Measurements from ENCODE around the gene IMPA2. TPM values are rescaled to one million over a fixed set of nuclear protein-coding genes. Genes with fewer than 3 reads are reported as not detected.
"Not testable (repeated sequence)": the region's sequence is repeated elsewhere in the genome, so short reads cannot be mapped to it uniquely, and the experiment has no call there.

Gene IMPA2
- total and polyA plus RNA-seq, 2 donors (not counting 1 experiment from before 2014, with no cell fraction given): 3.8 to 23.0 TPM

- no peaks in the 10 kb centered on the region for H3K36me3 ChIP-seq (ENCODE audit: control insufficient read depth, insufficient read depth, low read length)
- no peaks in the 10 kb centered on the region for H3K9me3 ChIP-seq (ENCODE audit: control insufficient read depth, insufficient read depth, low read depth, low read length)
- no peaks in the 10 kb centered on the region for H4K20me1 ChIP-seq (ENCODE audit: control insufficient read depth, extremely low read depth, insufficient read depth, low read length)
- no peak overlapping the region for H3K4me3 ChIP-seq (replicated peaks in 1 of 4; ENCODE audit: control extremely low read depth in 1 of 4, insufficient read depth in 1 of 4, low read depth in 3 of 4, low read length in 4 of 4)
- no peak overlapping the region for H3K27ac ChIP-seq (ENCODE audit: insufficient read depth, low read length)
- no peaks in the 10 kb centered on the region for H3K79me2 ChIP-seq (ENCODE audit: control insufficient read depth, insufficient read depth, low read length)
- no peak overlapping the region for H3K4me2 ChIP-seq (ENCODE audit: extremely low read depth, insufficient read depth, low read length)
- TF ChIP-seq EZH2 (IDR thresholded peaks at IDR 0.05; ENCODE audit: low read length, missing control alignments) (no peak), CTCF (conservative IDR thresholded peaks at IDR 0.05 in 1 of 2, IDR thresholded peaks at IDR 0.05 in 1 of 2; ENCODE audit: low read depth in 1 of 2, low read length in 2 of 2) (no peak)
- H3K4me1 ChIP-seq (ENCODE audit: control insufficient read depth, extremely low read depth, insufficient read depth, low read length): peaks cover 4% of the 10 kb centered on the region
- no peak overlapping the region for H2AFZ ChIP-seq (ENCODE audit: low read length)
- DNase-seq (ENCODE audit: low read depth in 2 of 2): no peak
- no peak overlapping the region for H3K9ac ChIP-seq (ENCODE audit: insufficient read depth, low read length)
- H3K27me3 ChIP-seq (ENCODE audit: control insufficient read depth, insufficient read depth, low read length): no peaks in the 10 kb centered on the region
These were observed 24.7 kb upstream of the IMPA2 start for GRCh38 chr18:11956371-11957308.

- TF ChIP-seq EZH2 (IDR thresholded peaks at IDR 0.05; ENCODE audit: low read length, missing control alignments) (no peak), CTCF (conservative IDR thresholded peaks at IDR 0.05 in 1 of 2, IDR thresholded peaks at IDR 0.05 in 1 of 2; ENCODE audit: low read depth in 1 of 2, low read length in 2 of 2) (no peak)
- no peaks in the 10 kb centered on the region for H3K9me3 ChIP-seq (ENCODE audit: control insufficient read depth, insufficient read depth, low read depth, low read length)
- peaks cover 4% of the 10 kb centered on the region for H3K4me1 ChIP-seq (ENCODE audit: control insufficient read depth, extremely low read depth, insufficient read depth, low read length)
These were observed 23.7 kb upstream of the IMPA2 start for GRCh38 chr18:11957636-11958035.

GRCh38 chr18:11959651-11960050 lies 21.7 kb upstream of the IMPA2 start:
- not testable (repeated sequence) for H3K36me3 ChIP-seq (ENCODE audit: control insufficient read depth, insufficient read depth, low read length); H3K79me2 ChIP-seq (ENCODE audit: control insufficient read depth, insufficient read depth, low read length); H4K20me1 ChIP-seq (ENCODE audit: control insufficient read depth, extremely low read depth, insufficient read depth, low read length); H3K27me3 ChIP-seq (ENCODE audit: control insufficient read depth, insufficient read depth, low read length); H3K4me3 ChIP-seq (replicated peaks in 1 of 4; ENCODE audit: control extremely low read depth in 1 of 4, insufficient read depth in 1 of 4, low read depth in 3 of 4, low read length in 4 of 4); H3K9me3 ChIP-seq (ENCODE audit: control insufficient read depth, insufficient read depth, low read depth, low read length); DNase-seq (ENCODE audit: low read depth in 2 of 2); H3K9ac ChIP-seq (ENCODE audit: insufficient read depth, low read length); H3K27ac ChIP-seq (ENCODE audit: insufficient read depth, low read length); H3K4me1 ChIP-seq (ENCODE audit: control insufficient read depth, extremely low read depth, insufficient read depth, low read length); H2AFZ ChIP-seq (ENCODE audit: low read length); H3K4me2 ChIP-seq (ENCODE audit: extremely low read depth, insufficient read depth, low read length)

More at GRCh38 chr18:11957636-11958035, 23.7 kb upstream of the IMPA2 start:
- DNase-seq (ENCODE audit: low read depth in 2 of 2): no peak
- H2AFZ ChIP-seq (ENCODE audit: low read length): no peak overlapping the region
- no peak overlapping the region for H3K4me3 ChIP-seq (replicated peaks in 1 of 4; ENCODE audit: control extremely low read depth in 1 of 4, insufficient read depth in 1 of 4, low read depth in 3 of 4, low read length in 4 of 4)
- H3K27ac ChIP-seq (ENCODE audit: insufficient read depth, low read length): no peak overlapping the region
- H3K36me3 ChIP-seq (ENCODE audit: control insufficient read depth, insufficient read depth, low read length): no peaks in the 10 kb centered on the region
- H3K4me2 ChIP-seq (ENCODE audit: extremely low read depth, insufficient read depth, low read length): no peak overlapping the region
- no peaks in the 10 kb centered on the region for H3K27me3 ChIP-seq (ENCODE audit: control insufficient read depth, insufficient read depth, low read length)
- no peak overlapping the region for H3K9ac ChIP-seq (ENCODE audit: insufficient read depth, low read length)
- H4K20me1 ChIP-seq (ENCODE audit: control insufficient read depth, extremely low read depth, insufficient read depth, low read length): no peaks in the 10 kb centered on the region
- H3K79me2 ChIP-seq (ENCODE audit: control insufficient read depth, insufficient read depth, low read length): no peaks in the 10 kb centered on the region

All from fibroblast of lung (primary cell).